ENCODE results near the gene SLC12A4. TPM values are rescaled to one million over a fixed set of nuclear protein-coding genes. Genes with fewer than 3 reads are reported as not detected.

SLC12A4 gene
- total RNA-seq, 2 experiments from 2014 or later = 32.5 to 38.0 TPM

GRCh38 chr16:67922740-67923139 lies 45.7 kb downstream of the SLC12A4 start:
- Mint-ChIP-seq H3K4me3 (no peak overlapping the region), H3K4me1 (ENCODE audit: low read depth) (peaks cover 21% of the 10 kb centered on the region), H3K27me3 (no peaks in the 10 kb centered on the region), H3K36me3 (ENCODE audit: low read depth) (no peaks in the 10 kb centered on the region), H3K27ac (peak overlapping the region; percentile 85), H3K9me3 (no peaks in the 10 kb centered on the region)
- ATAC-seq (no peak), DNase-seq (no peak)
- intact Hi-C loops (cut with micrococcal nuclease) = no loop called here
- CTCF ChIA-PET = interaction anchor here (1.0 to 7.8 kb wide), 4 partner anchors 10 to 106 kb away, joined by 3 to 81 read pairs (median 8); partner anchors contain the start of gene NRN1L
- TF ChIP-seq, protein P1, sequence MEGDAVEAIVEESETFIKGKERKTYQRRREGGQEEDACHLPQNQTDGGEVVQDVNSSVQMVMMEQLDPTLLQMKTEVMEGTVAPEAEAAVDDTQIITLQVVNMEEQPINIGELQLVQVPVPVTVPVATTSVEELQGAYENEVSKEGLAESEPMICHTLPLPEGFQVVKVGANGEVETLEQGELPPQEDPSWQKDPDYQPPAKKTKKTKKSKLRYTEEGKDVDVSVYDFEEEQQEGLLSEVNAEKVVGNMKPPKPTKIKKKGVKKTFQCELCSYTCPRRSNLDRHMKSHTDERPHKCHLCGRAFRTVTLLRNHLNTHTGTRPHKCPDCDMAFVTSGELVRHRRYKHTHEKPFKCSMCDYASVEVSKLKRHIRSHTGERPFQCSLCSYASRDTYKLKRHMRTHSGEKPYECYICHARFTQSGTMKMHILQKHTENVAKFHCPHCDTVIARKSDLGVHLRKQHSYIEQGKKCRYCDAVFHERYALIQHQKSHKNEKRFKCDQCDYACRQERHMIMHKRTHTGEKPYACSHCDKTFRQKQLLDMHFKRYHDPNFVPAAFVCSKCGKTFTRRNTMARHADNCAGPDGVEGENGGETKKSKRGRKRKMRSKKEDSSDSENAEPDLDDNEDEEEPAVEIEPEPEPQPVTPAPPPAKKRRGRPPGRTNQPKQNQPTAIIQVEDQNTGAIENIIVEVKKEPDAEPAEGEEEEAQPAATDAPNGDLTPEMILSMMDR (IDR thresholded peaks at IDR 0.05) = no peak
- POLR2A ChIA-PET = interaction anchor here (0.6 to 1.5 kb wide), 4 partner anchors 9 to 48 kb away, joined by 3 to 6 read pairs (median 4); partner anchors contain the start of genes CTRL and PSMB10

DNA sequence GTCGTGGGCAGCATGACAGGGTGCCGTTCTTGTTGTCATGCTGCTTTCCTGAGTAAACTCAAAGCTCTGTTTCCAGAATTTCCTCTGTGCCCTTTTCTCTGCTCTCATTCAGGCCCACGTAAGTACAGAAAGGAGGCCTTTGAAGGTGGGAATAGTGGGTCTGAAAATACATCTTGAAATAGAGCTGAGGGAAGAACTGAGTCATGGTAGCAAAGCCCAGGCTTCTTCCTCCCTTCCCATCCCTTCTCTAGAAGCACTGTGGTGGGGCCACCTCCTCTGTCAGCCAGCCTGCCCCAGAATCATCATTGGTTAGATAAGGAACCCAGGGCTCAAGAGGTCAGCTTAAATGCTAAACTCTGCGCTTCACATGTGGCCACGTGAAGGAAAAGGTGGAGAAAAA lies 46.2 kb downstream of the SLC12A4 start:
- H3K4me1 Mint-ChIP-seq (ENCODE audit: low read depth) = peaks cover 26% of the 10 kb centered on the region
- no peaks in the 10 kb centered on the region for H3K36me3 Mint-ChIP-seq (ENCODE audit: low read depth)
- ATAC-seq = no peak
- intact Hi-C loops (cut with micrococcal nuclease) = no loop called here
- DNase-seq = no peak
- ChIA-PET CTCF (interaction anchor here (1.0 to 7.8 kb wide), 4 partner anchors 11 to 106 kb away, joined by 3 to 81 read pairs (median 8); partner anchors contain the start of gene NRN1L), POLR2A (interaction anchor here (1.2 to 1.5 kb wide), 3 partner anchors 9 to 47 kb away, joined by 4 to 6 read pairs (median 4); partner anchors contain the start of genes CTRL and PSMB10)
- no peaks in the 10 kb centered on the region for H3K27me3 Mint-ChIP-seq
- H3K4me3 Mint-ChIP-seq = no peak overlapping the region
- peak overlapping the region; percentile 85 for H3K27ac Mint-ChIP-seq
- TF ChIP-seq, protein P1 (IDR thresholded peaks at IDR 0.05) = no peak
- no peaks in the 10 kb centered on the region for H3K9me3 Mint-ChIP-seq

DNA sequence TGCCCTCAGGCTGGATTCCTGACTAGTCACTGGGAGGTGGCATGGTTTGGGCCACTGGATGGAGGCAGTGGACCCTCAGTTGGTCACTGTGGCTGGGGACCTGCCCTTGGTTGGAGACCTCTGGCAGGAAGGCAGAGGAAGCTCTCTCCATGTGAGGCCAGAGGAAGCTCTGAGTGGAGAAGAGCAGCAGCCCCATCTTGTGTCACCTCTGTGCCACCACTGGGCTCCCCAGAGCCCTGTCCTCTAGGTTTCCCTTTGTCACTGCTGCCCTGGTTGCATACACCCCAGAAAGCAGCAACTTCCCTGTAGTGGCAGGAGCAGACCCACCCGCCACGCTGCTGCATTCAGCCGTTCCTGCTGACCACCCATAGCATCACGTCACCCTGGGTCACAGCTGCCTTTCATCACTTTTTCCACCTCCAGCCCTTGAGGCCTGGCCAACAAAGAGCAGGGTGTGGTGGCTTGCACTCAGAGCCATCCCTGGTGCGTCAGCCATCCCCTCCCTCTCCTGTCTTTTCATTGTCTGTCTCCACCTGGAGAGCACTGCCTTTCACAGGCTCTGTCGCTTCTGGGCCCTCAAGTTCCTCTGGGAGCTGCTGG lies 48.7 kb downstream of the SLC12A4 start:
- peaks cover 2% of the 10 kb centered on the region for H3K36me3 Mint-ChIP-seq (ENCODE audit: low read depth)
- no peaks in the 10 kb centered on the region for H3K9me3 Mint-ChIP-seq
- POLR2A ChIA-PET = interaction anchor here (1.0 to 1.4 kb wide), 3 partner anchors 15 to 26 kb away, joined by 3 to 4 read pairs (median 3); no protein-coding TSS in a partner anchor
- H3K27me3 Mint-ChIP-seq = no peaks in the 10 kb centered on the region
- H3K4me1 Mint-ChIP-seq (ENCODE audit: low read depth) = peaks cover 30% of the 10 kb centered on the region
- CTCF ChIA-PET = interaction anchor here (0.7 to 2.1 kb wide), 8 partner anchors 9 to 145 kb away, joined by 3 to 18 read pairs (median 4); no protein-coding TSS in a partner anchor
- ATAC-seq (no peak), DNase-seq (no peak)
- H3K4me3 Mint-ChIP-seq = no peak overlapping the region
- TF ChIP-seq, protein P1 (IDR thresholded peaks at IDR 0.05) = no peak
- intact Hi-C loops (cut with micrococcal nuclease) = no loop called here
- H3K27ac Mint-ChIP-seq = no peak overlapping the region

DNA sequence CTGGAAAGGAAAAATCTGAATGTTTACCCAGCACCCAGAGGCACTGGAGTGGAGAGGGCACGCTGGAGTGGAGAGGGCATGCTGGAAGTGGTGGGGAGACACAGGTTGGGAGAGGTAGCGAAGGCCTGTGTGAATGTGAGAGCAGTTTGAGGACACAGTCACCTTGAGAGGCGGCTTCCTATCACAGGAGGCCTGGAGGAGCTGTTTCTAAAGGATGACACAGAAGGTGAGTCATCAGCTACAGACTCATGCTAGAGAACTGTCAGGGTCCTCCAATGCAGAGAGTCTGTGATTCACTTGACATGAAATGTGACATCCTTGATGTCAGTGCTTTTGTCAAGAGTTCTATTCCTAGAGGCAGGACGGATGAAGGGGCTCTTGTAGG lies 50.6 kb downstream of the SLC12A4 start:
- no peaks in the 10 kb centered on the region for H3K27me3 Mint-ChIP-seq
- no peaks in the 10 kb centered on the region for H3K9me3 Mint-ChIP-seq
- peaks cover 30% of the 10 kb centered on the region for H3K4me1 Mint-ChIP-seq (ENCODE audit: low read depth)
- intact Hi-C loops (cut with micrococcal nuclease) = no loop called here
- peak overlapping the region; percentile 82 for H3K27ac Mint-ChIP-seq
- no peak overlapping the region for H3K4me3 Mint-ChIP-seq
- DNase-seq = peak; percentile 75
- TF ChIP-seq, protein P1 (IDR thresholded peaks at IDR 0.05) = no peak
- ChIA-PET POLR2A (interaction anchor here (1.2 to 1.5 kb wide), 2 partner anchors 18 to 77 kb away, joined by 3 to 6 read pairs; no protein-coding TSS in a partner anchor), CTCF (interaction anchor here (0.6 to 2.0 kb wide), 7 partner anchors 9 to 123 kb away, joined by 3 to 14 read pairs (median 3); no protein-coding TSS in a partner anchor)
- ATAC-seq = peak; percentile 100
- peaks cover 2% of the 10 kb centered on the region for H3K36me3 Mint-ChIP-seq (ENCODE audit: low read depth)
